Measurements from ENCODE around the gene GRID2.

The GRID2 gene

GRCh38 chr4:93779228-93779627, 1475.5 kb downstream of the GRID2 start:
- TF ChIP-seq CTCF (IDR thresholded peaks at IDR 0.05; ENCODE audit: low read depth, low read length, missing control alignments) = no peak
- no peak for DNase-seq (ENCODE audit: low read depth)
- H3K4me3 ChIP-seq (ENCODE audit: low read depth, low read length) = no peak overlapping the region

GRCh38 chr4:93780080-93780479, 1476.3 kb downstream of the GRID2 start:
- H3K4me3 ChIP-seq (ENCODE audit: low read depth, low read length) = no peak overlapping the region
- DNase-seq (ENCODE audit: low read depth) = no peak
- TF ChIP-seq CTCF (IDR thresholded peaks at IDR 0.05; ENCODE audit: low read depth, low read length, missing control alignments) = no peak

GRCh38 chr4:93781198-93781597, 1477.4 kb downstream of the GRID2 start:
- no peak for TF ChIP-seq CTCF (IDR thresholded peaks at IDR 0.05; ENCODE audit: low read depth, low read length, missing control alignments)
- H3K4me3 ChIP-seq (ENCODE audit: low read depth, low read length) = no peak overlapping the region
- DNase-seq (ENCODE audit: low read depth) = no peak

GRCh38 chr4:93786149-93786548, 1482.4 kb downstream of the GRID2 start:
- no peak overlapping the region for H3K4me3 ChIP-seq (ENCODE audit: low read depth, low read length)
- no peak for TF ChIP-seq CTCF (IDR thresholded peaks at IDR 0.05; ENCODE audit: low read depth, low read length, missing control alignments)
- no peak for DNase-seq (ENCODE audit: low read depth)

- DNase-seq (ENCODE audit: low read depth) = no peak
- H3K4me3 ChIP-seq (ENCODE audit: low read depth, low read length) = no peak overlapping the region
- TF ChIP-seq CTCF (IDR thresholded peaks at IDR 0.05; ENCODE audit: low read depth, low read length, missing control alignments) = peak; percentile 51
These were observed 1484.9 kb downstream of the GRID2 start for GRCh38 chr4:93788712-93789111.

- peak; percentile 80 for TF ChIP-seq CTCF (IDR thresholded peaks at IDR 0.05; ENCODE audit: low read depth, low read length, missing control alignments)
- DNase-seq (ENCODE audit: low read depth) = peak; percentile 3
- H3K4me3 ChIP-seq (ENCODE audit: low read depth, low read length) = no peak overlapping the region
These were observed 1487.9 kb downstream of the GRID2 start for GRCh38 chr4:93791570-93792195.

GRCh38 chr4:93802045-93802444, 1498.3 kb downstream of the GRID2 start:
- H3K4me3 ChIP-seq (ENCODE audit: low read depth, low read length) = no peak overlapping the region
- no peak for TF ChIP-seq CTCF (IDR thresholded peaks at IDR 0.05; ENCODE audit: low read depth, low read length, missing control alignments)

More at GRCh38 chr4:93802045-93802444, 1498.3 kb downstream of the GRID2 start:
- no peak for DNase-seq (ENCODE audit: low read depth)

Data from GM12864 (cell line).